GM19438 (cell line): ENCODE results near the gene KLRC1.
"Not testable (repeated sequence)": the region's sequence is repeated elsewhere in the genome, so short reads cannot be mapped to it uniquely, and the experiment has no call there.

Source experiments
- ATAC-seq: cut with Tn5 transposase; IDR thresholded peaks from one replicate; pipeline ENCODE4 v1.9.1; 2021; ENCODE audit warnings: low read depth; ENCODE audit not compliant: unreplicated experiment

The KLRC1 gene

GRCh38 chr12:10453156-10453555 lies at the start of gene KLRC1:
Gene KLRC1 (minus strand): TSS chr12:10453377. CDS start chr12:10451156, 2,221 bp downstream.
- ATAC-seq, result no peak

DNA sequence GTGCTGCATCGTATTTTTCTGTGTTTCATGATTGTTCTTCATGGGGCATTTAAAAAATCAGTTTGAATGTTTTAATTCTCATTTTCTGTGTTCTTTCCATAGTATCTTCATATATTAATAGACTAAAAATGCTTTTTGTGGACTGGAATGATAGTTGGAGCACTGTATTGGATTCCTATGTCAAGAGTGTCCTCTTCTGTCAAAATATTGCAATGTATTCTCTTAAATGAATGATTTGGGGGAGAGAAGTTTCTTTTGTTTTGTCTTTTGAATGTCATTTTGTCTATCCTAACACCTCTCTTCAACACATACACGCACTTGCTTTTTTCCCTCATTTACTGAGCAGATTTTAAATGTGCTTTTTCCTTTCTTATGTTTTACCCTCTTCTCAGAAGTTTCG lies 47.9 kb upstream of the KLRC1 start:
- no peak for ATAC-seq

GRCh38 chr12:10498042-10498441 lies 44.9 kb upstream of the KLRC1 start:
- ATAC-seq, result no peak

- ATAC-seq, result no peak
Observed at GRCh38 chr12:10497602-10498001, 44.4 kb upstream of the KLRC1 start.

- no peak for ATAC-seq
Observed at GRCh38 chr12:10491766-10492165, 38.6 kb upstream of the KLRC1 start.

GRCh38 chr12:10487328-10487727 lies 34.2 kb upstream of the KLRC1 start:
- not testable (repeated sequence) for ATAC-seq

DNA sequence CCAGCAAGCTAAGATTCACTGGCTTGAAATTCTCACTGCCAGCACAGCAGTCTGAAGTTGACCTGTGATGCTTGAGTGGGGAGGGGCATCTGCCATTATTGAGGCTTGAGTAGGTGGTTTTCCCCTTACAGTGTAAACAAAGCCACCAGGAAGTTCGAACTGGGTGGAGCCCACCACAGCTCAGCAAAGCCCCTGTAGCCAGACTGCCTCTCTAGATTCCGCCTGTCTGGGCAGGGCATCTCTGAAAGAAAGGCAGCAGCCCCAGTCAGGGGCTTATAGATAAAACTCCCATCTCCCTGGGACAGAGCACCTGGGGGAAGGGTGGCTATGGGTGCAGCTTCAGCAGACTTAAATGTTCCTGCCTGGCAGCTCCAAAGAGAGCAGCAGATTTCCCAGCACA lies 28.7 kb upstream of the KLRC1 start:
- not testable (repeated sequence) for ATAC-seq

DNA sequence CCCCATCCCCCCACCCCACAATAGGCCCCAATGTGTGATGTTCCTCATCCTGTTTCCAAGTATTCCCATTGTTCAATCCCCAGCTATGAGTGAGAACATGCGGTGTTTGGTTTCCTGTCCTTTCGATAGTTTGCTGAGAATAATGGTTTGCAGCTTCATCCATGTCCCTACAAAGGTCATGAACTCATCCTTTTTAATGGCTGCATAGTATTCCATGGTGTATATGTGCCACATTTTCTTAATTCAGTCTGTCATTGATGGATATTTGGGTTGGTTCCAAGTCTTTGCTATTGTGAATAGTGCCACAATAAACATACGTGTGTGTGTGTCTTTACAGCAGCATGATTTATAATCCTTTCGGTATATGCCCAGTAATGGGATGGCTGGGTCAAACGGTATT lies 19.6 kb upstream of the KLRC1 start:
- not testable (repeated sequence) for ATAC-seq

DNA sequence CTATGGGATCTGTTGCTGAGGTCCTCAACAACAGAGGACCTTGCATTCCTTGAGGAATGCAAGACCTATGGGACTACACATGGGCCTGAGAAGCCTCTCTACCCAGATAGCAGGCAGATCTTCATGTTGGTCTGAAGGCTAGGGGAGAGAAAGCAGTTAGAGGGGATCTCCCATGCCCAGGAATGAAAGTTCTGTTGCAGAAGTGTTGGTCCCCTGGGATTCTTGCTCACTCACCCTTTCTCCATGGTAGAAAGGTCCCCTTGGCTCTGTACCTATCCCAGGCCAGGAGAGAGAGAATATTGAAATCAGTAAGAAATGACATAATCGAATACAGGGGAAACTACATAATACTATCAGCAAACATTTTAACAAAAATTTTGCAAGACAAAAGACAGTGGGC lies 16.5 kb upstream of the KLRC1 start:
- ATAC-seq, result no peak

DNA sequence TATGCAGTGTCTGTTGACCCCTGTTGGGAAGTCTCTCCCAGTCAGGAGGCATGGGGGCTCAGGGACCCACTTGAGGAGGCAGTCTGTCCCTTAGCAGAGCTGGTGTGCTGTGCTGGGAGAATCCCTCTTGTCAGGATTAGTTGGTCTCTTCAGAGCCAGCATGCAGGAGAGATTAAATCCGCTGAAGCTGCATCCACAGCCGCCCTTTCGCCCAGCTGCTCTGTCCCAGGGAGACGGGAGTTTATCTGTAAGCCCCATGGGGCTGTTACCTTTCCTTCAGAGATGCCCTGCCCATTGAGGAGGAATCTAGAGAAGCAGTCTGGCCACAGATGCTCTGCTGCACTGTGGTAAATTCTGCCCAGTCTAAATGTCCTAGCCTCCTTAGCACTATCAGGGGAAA lies 13.1 kb upstream of the KLRC1 start:
- no peak for ATAC-seq

GRCh38 chr12:10457760-10458159 lies 4.6 kb upstream of the KLRC1 start:
- no peak for ATAC-seq

GRCh38 chr12:10456856-10457255 lies 3.7 kb upstream of the KLRC1 start:
- no peak for ATAC-seq

DNA sequence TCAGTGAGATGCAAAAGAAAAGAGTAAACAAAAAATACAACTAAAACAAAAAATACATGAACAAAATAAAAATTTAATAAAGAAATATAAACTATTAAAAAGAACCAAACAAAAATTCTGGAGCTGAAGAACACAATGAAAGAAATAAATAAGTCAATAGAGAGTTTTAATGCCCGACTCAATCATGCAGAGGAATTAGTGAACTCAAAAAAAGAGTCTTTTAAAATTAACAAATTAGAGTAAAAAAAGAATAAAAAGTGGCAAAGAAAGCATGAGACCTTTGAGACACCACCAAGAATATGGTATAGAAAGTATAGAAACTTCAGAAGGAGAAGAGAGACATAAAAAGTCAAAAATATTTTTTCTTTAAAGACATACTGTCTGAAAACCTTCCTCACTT lies 2.6 kb upstream of the KLRC1 start:
- ATAC-seq, result no peak

- no peak for ATAC-seq
Observed at GRCh38 chr12:10454531-10454930, 1.4 kb upstream of the KLRC1 start.

GRCh38 chr12:10448236-10448635 lies 4.9 kb downstream of the KLRC1 start:
- ATAC-seq, result no peak

DNA sequence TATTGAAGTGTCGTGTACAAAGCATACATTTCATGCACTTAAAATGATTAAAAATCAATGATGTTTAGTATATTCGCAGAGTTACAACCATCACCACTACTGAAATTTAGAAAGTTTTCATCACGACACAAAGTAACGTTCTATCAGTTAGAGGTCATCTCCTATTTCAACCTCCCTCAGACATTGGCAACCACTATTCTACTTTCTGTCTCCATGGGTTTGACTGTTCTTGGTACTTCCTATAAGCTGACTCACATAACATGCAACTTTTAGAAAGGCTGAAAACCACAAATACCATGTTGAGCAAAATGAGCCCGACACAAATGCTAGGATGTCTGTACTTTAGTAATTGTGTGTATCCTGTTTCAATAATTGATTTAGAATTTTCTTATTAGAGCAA lies 7.1 kb downstream of the KLRC1 start:
- not testable (repeated sequence) for ATAC-seq

GRCh38 chr12:10441144-10441543 lies 12.0 kb downstream of the KLRC1 start:
- ATAC-seq, result not testable (repeated sequence)

GRCh38 chr12:10439608-10440274 lies 13.4 kb downstream of the KLRC1 start:
- not testable (repeated sequence) for ATAC-seq

- not testable (repeated sequence) for ATAC-seq
Observed at GRCh38 chr12:10437601-10438000, 15.6 kb downstream of the KLRC1 start.

GRCh38 chr12:10435816-10436215 lies 17.4 kb downstream of the KLRC1 start, which contains the start of gene KLRC2:
Gene KLRC2 (minus strand): TSS chr12:10436010. CDS start chr12:10435986, 24 bp downstream.
- ATAC-seq, result not testable (repeated sequence)

DNA sequence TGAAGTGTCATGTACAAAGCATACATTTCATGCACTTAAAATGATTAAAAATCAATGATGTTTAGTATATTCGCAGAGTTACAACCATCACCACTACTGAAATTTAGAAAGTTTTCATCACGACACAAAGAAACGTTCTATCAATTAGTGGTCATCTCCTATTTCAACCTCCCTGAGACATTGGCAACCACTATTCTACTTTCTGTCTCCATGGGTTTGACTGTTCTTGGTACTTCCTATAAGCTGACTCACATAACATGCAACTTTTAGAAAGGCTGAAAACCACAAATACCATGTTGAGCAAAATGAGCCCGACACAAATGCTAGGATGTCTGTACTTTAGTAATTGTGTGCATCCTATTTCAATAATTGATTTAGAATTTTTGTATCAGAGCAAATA lies 22.6 kb downstream of the KLRC1 start:
- not testable (repeated sequence) for ATAC-seq

DNA sequence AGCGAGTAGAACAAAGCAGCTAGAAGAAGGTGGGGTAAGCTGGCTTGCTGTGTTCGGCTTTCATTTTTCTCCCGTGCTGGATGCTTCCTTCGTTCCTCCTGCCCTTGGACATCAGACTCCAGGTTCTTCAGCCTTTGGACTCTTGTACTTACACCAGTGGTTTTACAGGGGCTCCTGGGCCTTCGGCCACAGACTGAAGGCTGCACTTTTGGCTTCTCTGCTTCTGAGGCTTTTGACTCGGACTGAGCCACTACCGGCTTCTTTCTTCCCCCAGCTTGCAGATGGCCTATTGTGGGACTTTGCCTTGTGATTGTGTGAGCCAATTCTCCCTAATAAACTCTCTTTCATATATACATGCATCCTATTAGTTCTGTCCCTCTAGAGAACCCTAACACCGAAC lies 27.2 kb downstream of the KLRC1 start:
- ATAC-seq, result not testable (repeated sequence)
